Hair follicular keratinocyte (primary cell): Measurements from ENCODE around the gene AHSP. TPM values are rescaled to one million over a fixed set of nuclear protein-coding genes. Genes with fewer than 3 reads are reported as not detected.

ENCODE experiments used
- total RNA-seq: library from RNA; depleted of rRNA; stranded (reverse); fragments of >200 nt; gene quantifications from 2 replicates; pipeline ENCODE4 v1.2.3, GENCODE V29; 2015

The AHSP gene, protein sequence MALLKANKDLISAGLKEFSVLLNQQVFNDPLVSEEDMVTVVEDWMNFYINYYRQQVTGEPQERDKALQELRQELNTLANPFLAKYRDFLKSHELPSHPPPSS
- total RNA-seq = not detected in 2 replicates

DNA sequence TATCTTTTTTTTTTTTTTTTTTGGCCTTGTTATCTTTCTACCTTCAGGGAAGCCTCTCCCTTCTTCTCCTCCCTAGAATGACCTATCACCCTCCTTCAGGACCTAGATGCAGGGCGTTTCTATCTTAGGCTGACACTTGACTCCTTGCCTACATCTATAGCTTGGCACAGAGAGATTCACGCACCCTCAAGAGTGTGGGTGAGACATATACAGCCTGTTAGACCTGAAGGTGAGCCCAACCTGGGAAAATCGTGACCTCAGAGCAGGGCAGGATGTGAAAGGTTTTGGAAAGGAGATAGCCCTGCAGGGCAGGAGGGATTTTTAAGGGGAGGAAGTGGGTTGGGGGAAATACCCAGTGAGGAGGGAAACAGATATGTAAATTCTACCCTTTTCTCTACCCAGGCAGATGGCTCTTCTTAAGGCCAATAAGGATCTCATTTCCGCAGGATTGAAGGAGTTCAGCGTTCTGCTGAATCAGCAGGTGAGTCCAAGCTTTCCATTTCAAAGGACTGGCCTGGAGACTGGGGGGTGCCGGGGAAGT lies at the start of gene AHSP:
TSS of gene AHSP (plus strand) at position 167 of the 541 bp plus-strand sequence. CDS start at position 407, 240 bp downstream.

GRCh38 chr16:31483081-31483480 lies 44.6 kb upstream of the AHSP start, which contains the start of gene SLC5A2:
Gene SLC5A2, plus strand, starts transcription at chr16:31483123. Its CDS starts 14 bp downstream, at chr16:31483137.

GRCh38 chr16:31507929-31508705 lies 19.6 kb upstream of the AHSP start, which contains the start of gene RUSF1:
Gene RUSF1, minus strand, starts transcription at chr16:31508391. Its CDS starts 18 bp downstream, at chr16:31508373.

Other genes starting within 250 kb of the AHSP start
- not detected in 2 replicates for gene ITGAX, start 172.7 kb upstream of the AHSP start, total RNA-seq
- not detected in 2 replicates for gene ITGAD, start 134.6 kb upstream of the AHSP start, total RNA-seq
- not detected in 2 replicates for gene COX6A2, start 99.5 kb upstream of the AHSP start, total RNA-seq
- gene ZNF843, start 85.1 kb upstream of the AHSP start, total RNA-seq = 0.08 TPM in 2 replicates
- 6.4 and 8.2 TPM in 2 replicates for gene ARMC5, start 68.4 kb upstream of the AHSP start, total RNA-seq
- 20.4 and 31.9 TPM in 2 replicates for gene TGFB1I1, start 55.7 kb upstream of the AHSP start, total RNA-seq
- gene SLC5A2, start 44.8 kb upstream of the AHSP start, total RNA-seq = not detected in 2 replicates
- 39.0 and 48.1 TPM in 2 replicates for gene RUSF1, start 19.5 kb upstream of the AHSP start, total RNA-seq